HepG2 (cell line): ENCODE results near the gene MYLK. TPM values are rescaled to one million over a fixed set of nuclear protein-coding genes. Genes with fewer than 3 reads are reported as not detected.

ENCODE experiments used
- ATAC-seq: fragments of 200-7000 bp; cut with Tn5 transposase; 3 replicates; pipeline ENCODE4 v1.9.1; 2020; ENCODE audit warnings: mild to moderate bottlenecking, moderate library complexity
- BruUV-seq: library from RNA; stranded (reverse); fragments of 400-500 nt; replicated peaks from 2 replicates; lab custom pipeline; 2021; lab: Mats Ljungman, UMichigan
- CTCF ChIA-PET: fragments of 300-600 bp; formaldehyde crosslinking; extraction: SDS; loops from one replicate; lab custom pipeline; 2021; ENCODE audit warnings: low total read pairs, inconsistent platforms, low intra/inter-chr PET ratio; lab: Yijun Ruan, JAX
- POLR2A ChIA-PET: fragments of 350-600 bp; sonication (Branson Sonifier 250); formaldehyde crosslinking; loops from one replicate; lab custom pipeline; 2020; ENCODE audit warnings: antibody characterized with exemption, inconsistent platforms; lab: Yijun Ruan, JAX
- DNase-seq: peaks from one replicate; pipeline ENCODE4 v3.0.0-alpha.2; 2015; ENCODE audit warnings: low spot score
- FAIRE-seq: peaks from 3 replicates; lab custom pipeline; 2011; peaks lifted over from hg19 to GRCh38; lab: Jason Lieb, UNC
- H2AFZ ChIP-seq: one replicate; pipeline ENCODE4 v1.6.1; 2011; ENCODE audit warnings: low read length, inconsistent platforms
- H3K27ac ChIP-seq: fragments of 300-600 bp; 3 replicates; pipeline ENCODE4 v1.8.0; 2011; ENCODE audit warnings: mixed run types, mild to moderate bottlenecking, mixed read lengths, low read length, inconsistent platforms; ENCODE audit not compliant: insufficient read depth; ENCODE audit errors: extremely low read length
- H3K27me3 ChIP-seq, 2 experiments: fragments of 200-600 bp in 1 of 2; 2 replicates in 1 of 2; 3 replicates in 1 of 2; pipeline versions ENCODE4 v1.6.0 to v1.8.0; 2011; ENCODE audit warnings: low read length in 2 of 2, mild to moderate bottlenecking in 2 of 2, moderate library complexity in 2 of 2, inconsistent platforms in 1 of 2; ENCODE audit not compliant: insufficient read depth in 2 of 2, control insufficient read depth in 1 of 2
- H3K36me3 ChIP-seq, 2 experiments: fragments of 200-600 bp in 1 of 2; replicated peaks in 1 of 2; 2 replicates in 1 of 2; 3 replicates in 1 of 2; pipeline versions ENCODE4 v1.5.1 to v1.8.0; 2011; ENCODE audit warnings: low read length in 2 of 2, inconsistent platforms in 1 of 2; ENCODE audit not compliant: insufficient read depth in 2 of 2, control insufficient read depth in 1 of 2
- H3K4me1 ChIP-seq: 2 replicates; pipeline ENCODE4 v1.5.1; 2012; ENCODE audit warnings: low read length, inconsistent platforms; ENCODE audit not compliant: insufficient read depth
- H3K4me2 ChIP-seq: 2 replicates; pipeline ENCODE4 v1.6.0; 2011; ENCODE audit warnings: low read depth, low read length, inconsistent platforms
- H3K4me3 ChIP-seq, 3 experiments: fragments of 200-600 bp in 1 of 3; sonication (generic), shearing (Covaris generic) in 1 of 3; replicated peaks in 1 of 3; 2 replicates each; pipeline ENCODE4 v1.5.1; 2011 to 2016; ENCODE audit warnings: low read length in 3 of 3, inconsistent platforms in 2 of 3, low read depth in 2 of 3, mild to moderate bottlenecking in 2 of 3, control low read depth in 1 of 3, mixed read lengths in 1 of 3; ENCODE audit not compliant: insufficient read depth in 1 of 3
- H3K79me2 ChIP-seq: one replicate; pipeline ENCODE4 v1.6.1; 2011; ENCODE audit warnings: low read length, inconsistent platforms; ENCODE audit not compliant: insufficient read depth
- H3K9ac ChIP-seq: 2 replicates; pipeline ENCODE4 v1.6.0; 2011; ENCODE audit warnings: mild to moderate bottlenecking, low read depth, low read length, inconsistent platforms; ENCODE audit not compliant: insufficient read depth
- H3K9me3 ChIP-seq: 2 replicates; pipeline ENCODE4 v1.5.1; 2012; ENCODE audit warnings: mild to moderate bottlenecking, low read length
- H4K20me1 ChIP-seq: 2 replicates; pipeline ENCODE4 v1.6.0; 2011; ENCODE audit warnings: inconsistent platforms, mild to moderate bottlenecking, low read length, moderate library complexity; ENCODE audit not compliant: insufficient read depth
- NAIF1 ChIP-seq: sonication (generic); formaldehyde crosslinking; IDR thresholded peaks from 2 replicates; pipeline ENCODE4 v1.5.0; 2020; ENCODE audit warnings: mild to moderate bottlenecking, missing genetic modification reagents, borderline replicate concordance
- SOX13 ChIP-seq, 3 experiments: fragments of 450-650 bp in 1 of 3; sonication (generic) in 1 of 3; formaldehyde crosslinking in 1 of 3; IDR thresholded peaks in 2 of 3; conservative IDR thresholded peaks in 1 of 3; 2 replicates each; pipeline versions ENCODE4 v1.5.0 to v1.6.1; 2016 to 2020; ENCODE audit warnings: antibody characterized with exemption in 1 of 3, mild to moderate bottlenecking in 1 of 3, missing compliant biosample characterization in 1 of 3, missing genetic modification reagents in 1 of 3, moderate library complexity in 1 of 3
- ZNF44 ChIP-seq: sonication (generic); formaldehyde crosslinking; IDR thresholded peaks from 2 replicates; pipeline ENCODE4 v1.5.1; 2020; ENCODE audit warnings: mild to moderate bottlenecking, missing genetic modification reagents
- ZNF678 ChIP-seq: sonication (generic); formaldehyde crosslinking; IDR thresholded peaks from 2 replicates; pipeline ENCODE4 v1.4.0; 2020; ENCODE audit warnings: mild to moderate bottlenecking, missing genetic modification reagents
- WGBS: methylation state at CpG from one replicate; pipeline ENCODE4 v1.1.6; 2017; ENCODE audit warnings: low lambda C conversion rate; 5-methylcytosine and 5-hydroxymethylcytosine counted together
- in situ Hi-C: cut with HindIII; loops from 2 replicates; pipeline ENCODE4 v1.10.0; 2017; ENCODE audit warnings: low pct_unique_long_range_greater_than_20kb; ENCODE audit not compliant: extremely low pct_ligation_motif_present
- intact Hi-C: fragments of 100-400 bp; cut with micrococcal nuclease; formaldehyde crosslinking; loops from one replicate; pipeline ENCODE4 v1.10.0; 2022; ENCODE audit not compliant: unreplicated experiment
- polyA plus RNA-seq, 8 experiments: library from polyadenylated mRNA; depleted of rRNA in 3 of 8; stranded (reverse) in 7 of 8; unstranded in 1 of 8; fragments of >200 nt; fragmentation: Illumina TruSeq in 4 of 8; extraction: Trizol in 4 of 8; gene quantifications; 2 replicates each; pipeline versions ENCODE4 v1.2.1 to v1.2.3, GENCODE V29; 2011 to 2016; ENCODE audit warnings: low read depth in 4 of 8, missing spikeins in 1 of 8, mixed read lengths in 1 of 8; ENCODE audit not compliant: insufficient read depth in 1 of 8
- total RNA-seq, 5 experiments: library from RNA; depleted of rRNA; stranded (reverse); fragments of >200 nt; fragmentation: Illumina TruSeq; extraction: Trizol; gene quantifications; 2 replicates each; pipeline ENCODE4 v1.2.3, GENCODE V29; 2016; ENCODE audit warnings: low read depth in 1 of 5

The MYLK gene
- total and polyA plus RNA-seq, 2 of the 13 experiments (the other 11 are each of a cell fraction or from before 2014, with no cell fraction given) = 10.6 to 34.9 TPM

DNA sequence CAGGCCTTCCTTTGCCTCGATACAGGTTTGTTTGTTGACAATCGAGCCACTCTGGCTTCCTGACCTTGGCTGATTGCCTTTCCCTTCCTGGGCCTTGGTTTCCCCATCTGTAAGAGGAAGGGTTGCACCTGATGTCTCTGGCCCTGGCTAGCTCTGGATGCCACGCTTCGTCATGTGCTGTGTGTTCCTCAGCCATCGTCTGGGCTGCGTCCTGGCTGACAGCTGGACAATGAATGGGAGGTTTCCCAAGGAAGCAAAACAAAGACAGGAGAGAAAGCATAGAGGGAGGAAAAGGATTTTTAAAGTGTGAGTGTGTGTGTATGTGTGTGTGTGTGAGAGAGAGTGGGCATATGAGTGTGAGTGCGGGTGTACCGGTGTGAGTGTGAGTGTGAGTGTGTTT lies 234.0 kb downstream of the MYLK start:
- Histone ChIP-seq H3K4me1 (peaks cover 16% of the 10 kb centered on the region), H3K4me2 (no peak overlapping the region), H3K9me3 (no peaks in the 10 kb centered on the region), H3K79me2 (no peaks in the 10 kb centered on the region), H3K27me3 (no peaks in the 10 kb centered on the region), H3K36me3 (peaks cover 11 to 46% of the 10 kb centered on the region in 2 experiments), H3K9ac (no peak overlapping the region), H4K20me1 (no peaks in the 10 kb centered on the region), H3K4me3 (no peak overlapping the region), H3K27ac (no peak overlapping the region), H2AFZ (no peak overlapping the region)
- ATAC-seq (no peak), DNase-seq (no peak), FAIRE-seq (no peak)
- TF ChIP-seq ZNF44 (no peak), ZNF678 (CRISPR knock-in tag) (no peak), SOX13 (IDR thresholded peaks at IDR 0.05) (no peak), SOX13 (CRISPR knock-in tag; conservative IDR thresholded peaks at IDR 0.05 in 1 of 2, IDR thresholded peaks at IDR 0.05 in 1 of 2) (no peak)
- POLR2A ChIA-PET = no interaction called here
- CTCF ChIA-PET = no interaction called here
- WGBS = 95% methylated on average over 8 of the region's 8 CpGs
- in situ Hi-C loops (no loop called here), intact Hi-C loops (no loop called here)
- no TSS peak for BruUV-seq

DNA sequence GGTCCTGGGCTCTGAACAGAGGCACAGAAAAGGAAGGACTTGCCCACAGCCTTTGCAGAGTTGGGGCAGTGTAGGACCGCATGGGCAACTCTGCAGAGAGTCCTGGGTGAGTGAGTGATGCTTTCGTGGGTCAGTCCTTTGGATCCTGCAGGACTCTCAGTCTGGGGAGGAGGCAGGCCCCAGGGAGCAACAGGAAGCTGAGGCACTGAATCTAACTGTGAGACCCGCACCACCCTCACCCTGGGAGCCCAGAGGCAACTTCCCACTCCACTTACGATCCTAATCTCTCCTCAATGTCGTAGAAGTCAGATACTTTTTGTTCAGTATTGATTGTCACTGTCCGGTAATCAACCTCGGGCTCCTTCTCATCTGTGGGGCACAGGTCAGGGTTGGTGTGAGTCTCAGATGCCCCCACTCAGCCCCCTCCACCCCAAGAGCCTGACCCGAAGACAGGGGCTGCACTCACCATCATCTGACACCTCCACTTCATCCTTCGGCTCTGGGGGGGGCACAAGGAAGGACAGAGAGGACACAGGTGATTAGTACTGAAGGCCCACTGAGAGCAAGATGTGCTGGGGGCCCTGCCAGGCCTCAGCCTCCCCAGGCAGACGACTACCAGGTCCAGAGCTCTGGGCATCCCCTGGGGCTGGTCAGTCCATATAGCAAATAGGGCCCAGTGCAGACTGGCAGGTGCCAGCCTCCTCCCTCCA lies 235.3 kb downstream of the MYLK start:
- DNase-seq (no peak), FAIRE-seq (no peak), ATAC-seq (no peak)
- ChIA-PET POLR2A (no interaction called here), CTCF (no interaction called here)
- Histone ChIP-seq H3K36me3 (peaks cover 11 to 52% of the 10 kb centered on the region in 2 experiments), H2AFZ (no peak overlapping the region), H3K4me1 (peaks cover 14% of the 10 kb centered on the region), H3K27ac (no peak overlapping the region), H3K4me3 (no peak overlapping the region), H4K20me1 (no peaks in the 10 kb centered on the region), H3K4me2 (no peak overlapping the region), H3K27me3 (no peaks in the 10 kb centered on the region), H3K79me2 (no peaks in the 10 kb centered on the region), H3K9me3 (no peaks in the 10 kb centered on the region), H3K9ac (no peak overlapping the region)
- in situ Hi-C loops = no loop called here
- BruUV-seq = no TSS peak
- intact Hi-C loops = no loop called here
- TF ChIP-seq NAIF1 (CRISPR knock-in tag) = no peak
- WGBS = 97% methylated on average over 8 of the region's 10 CpGs
